Measurements from ENCODE around the gene TRMT10B.

The TRMT10B gene

DNA sequence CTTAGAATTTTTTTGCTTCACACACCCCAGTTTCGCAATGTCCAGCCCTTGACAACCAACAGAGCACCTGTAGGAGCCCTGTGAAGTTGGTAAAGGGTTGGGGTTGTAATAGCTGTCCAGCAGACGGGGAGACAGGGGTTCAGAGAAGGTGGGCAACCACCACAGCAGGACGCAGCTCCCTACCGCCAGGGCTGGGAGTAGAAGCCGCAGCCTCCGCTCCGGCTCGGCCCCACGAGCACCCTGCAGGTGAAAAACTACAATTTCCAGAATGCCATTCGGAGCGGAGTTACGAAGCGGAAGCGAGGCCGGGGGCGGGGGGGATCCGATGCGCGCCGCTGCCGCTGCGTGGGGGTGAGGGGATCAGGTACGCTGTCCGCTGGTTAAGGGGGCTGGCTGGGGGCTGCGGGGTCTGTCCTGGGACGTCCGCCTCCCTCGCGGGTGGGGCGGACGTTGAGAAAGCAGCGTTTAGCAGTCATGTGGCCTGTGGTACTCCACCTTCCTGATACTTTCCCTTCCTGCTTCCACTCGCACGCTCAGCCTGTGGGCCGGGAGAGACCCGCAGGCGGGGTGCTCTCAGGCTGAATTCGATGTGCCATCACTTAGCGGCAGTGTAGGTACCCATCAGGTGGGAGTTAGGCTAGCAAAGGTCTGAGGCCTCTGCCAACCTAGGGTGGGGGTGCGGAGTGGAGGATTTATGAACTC, at the start of gene TRMT10B:
Gene TRMT10B (plus strand): TSS at position 317 of the 702 bp plus-strand sequence. CDS start 8,127 bp downstream, outside the sequence.
- DNase-seq (ENCODE audit: low read depth in 2 of 2): peak; percentile 20 to 32

GRCh38 chr9:37705787-37706186, 47.8 kb upstream of the TRMT10B start:
- no peak for DNase-seq (ENCODE audit: low read depth in 2 of 2)

- no peak for DNase-seq (ENCODE audit: low read depth in 2 of 2)
These were observed 47.3 kb upstream of the TRMT10B start for GRCh38 chr9:37706290-37706689.

DNA sequence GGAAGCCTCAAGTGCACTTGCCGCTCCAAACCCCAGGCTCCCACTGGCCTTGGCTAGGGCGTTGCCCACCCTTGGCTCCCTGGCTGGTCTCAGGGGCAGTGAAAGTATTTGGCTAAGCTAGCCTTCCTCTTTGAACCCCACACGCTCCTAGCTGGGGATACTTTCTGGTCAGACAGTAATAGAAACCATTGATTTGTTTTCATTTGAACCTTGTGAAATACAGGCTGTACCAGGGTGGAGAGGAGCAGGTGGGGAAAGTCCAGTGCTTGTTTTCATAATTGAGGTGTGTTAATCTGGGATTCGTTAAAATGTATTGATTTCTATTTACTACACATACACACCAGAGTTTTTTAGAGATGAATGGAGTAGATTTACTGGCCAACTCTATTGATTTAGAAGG, 45.9 kb upstream of the TRMT10B start:
- DNase-seq (ENCODE audit: low read depth in 2 of 2): no peak

GRCh38 chr9:37710046-37710445, 43.6 kb upstream of the TRMT10B start:
- DNase-seq (ENCODE audit: low read depth in 2 of 2): no peak

DNA sequence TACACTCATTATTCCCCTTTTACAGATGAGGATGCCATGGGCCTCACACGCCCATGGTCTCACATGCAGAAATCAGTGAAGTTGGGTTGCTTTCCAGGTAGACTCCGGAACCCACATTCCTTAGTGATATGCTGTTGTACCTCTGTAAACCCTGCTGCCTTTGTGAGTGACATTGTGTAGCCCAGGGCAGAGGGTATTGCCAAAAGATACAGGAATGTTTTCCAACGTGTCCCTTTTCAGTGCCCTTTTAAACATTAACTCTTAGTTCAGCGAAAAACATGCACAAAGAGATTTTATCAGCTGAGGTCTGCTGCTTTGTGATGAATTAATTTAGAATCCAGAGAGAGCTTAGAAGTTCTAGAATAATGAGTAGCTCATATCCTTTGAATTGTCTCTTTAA, 38.3 kb upstream of the TRMT10B start:
- no peak for DNase-seq (ENCODE audit: low read depth in 2 of 2)

- DNase-seq (ENCODE audit: low read depth in 2 of 2): no peak
These were observed 37.6 kb upstream of the TRMT10B start for GRCh38 chr9:37715991-37716505.

DNA sequence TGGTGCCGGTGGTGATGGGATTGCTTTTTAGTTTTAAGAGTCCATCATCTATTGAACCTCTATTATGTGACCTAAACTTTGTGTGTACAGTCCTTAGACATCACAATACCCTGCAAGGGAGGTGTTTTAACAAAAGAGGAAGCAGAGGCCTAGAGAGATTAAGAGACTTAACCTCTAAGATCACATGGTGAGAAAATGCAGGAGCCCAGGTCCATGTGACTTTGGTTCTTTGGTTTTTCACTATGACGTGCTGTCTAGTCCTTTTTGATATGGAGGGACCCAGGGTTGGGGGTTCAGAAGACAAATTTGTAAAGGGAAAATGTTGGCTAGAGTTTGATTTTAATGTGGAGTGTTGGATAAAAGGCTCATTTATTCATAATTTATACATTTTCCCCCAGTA, 34.1 kb upstream of the TRMT10B start:
- no peak for DNase-seq (ENCODE audit: low read depth in 2 of 2)

DNA sequence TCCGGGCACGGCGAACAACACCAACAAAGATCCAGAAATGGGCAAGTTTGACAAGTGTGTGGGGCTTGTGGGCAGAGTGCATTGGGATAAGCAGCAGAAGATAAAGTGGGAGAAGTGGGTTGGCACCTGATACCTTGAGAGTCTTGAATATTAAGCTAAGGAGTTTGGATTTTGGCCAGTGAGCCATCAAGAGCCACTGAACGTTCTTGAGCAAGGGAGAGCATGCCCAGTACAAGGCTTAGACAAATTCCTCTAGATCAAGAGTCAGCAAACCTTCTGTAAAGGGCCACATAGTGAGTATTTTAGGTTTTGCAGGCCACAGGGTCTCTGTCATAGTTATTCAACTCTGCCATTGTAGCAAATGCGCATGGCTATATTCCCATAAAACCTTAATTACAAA, 26.6 kb upstream of the TRMT10B start:
- no peak for DNase-seq (ENCODE audit: low read depth in 2 of 2)

- DNase-seq (ENCODE audit: low read depth in 2 of 2): no peak
These were observed 24.1 kb upstream of the TRMT10B start for GRCh38 chr9:37729499-37729898.

- no peak for DNase-seq (ENCODE audit: low read depth in 2 of 2)
These were observed 23.3 kb upstream of the TRMT10B start for GRCh38 chr9:37730256-37730655.

DNA sequence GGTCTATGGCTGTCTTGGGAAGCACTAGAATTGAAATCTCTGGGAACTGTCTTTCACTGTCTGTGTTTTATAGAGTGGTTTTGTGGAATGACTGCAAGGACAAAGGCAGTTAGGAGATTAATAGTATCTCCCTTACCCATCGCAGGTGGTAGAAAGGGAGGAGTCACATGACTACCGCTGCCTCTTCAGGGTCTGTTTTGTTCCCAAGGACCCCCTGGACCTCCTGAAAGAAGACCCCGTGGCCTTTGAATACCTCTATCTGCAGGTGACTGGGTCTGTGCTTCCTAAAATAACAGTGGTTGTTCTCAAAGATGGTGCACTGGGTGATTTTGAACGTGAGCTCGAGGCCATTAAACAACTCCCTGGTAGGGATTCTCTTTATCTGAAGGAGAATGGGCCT, 22.8 kb upstream of the TRMT10B start:
- DNase-seq (ENCODE audit: low read depth in 2 of 2): no peak

DNA sequence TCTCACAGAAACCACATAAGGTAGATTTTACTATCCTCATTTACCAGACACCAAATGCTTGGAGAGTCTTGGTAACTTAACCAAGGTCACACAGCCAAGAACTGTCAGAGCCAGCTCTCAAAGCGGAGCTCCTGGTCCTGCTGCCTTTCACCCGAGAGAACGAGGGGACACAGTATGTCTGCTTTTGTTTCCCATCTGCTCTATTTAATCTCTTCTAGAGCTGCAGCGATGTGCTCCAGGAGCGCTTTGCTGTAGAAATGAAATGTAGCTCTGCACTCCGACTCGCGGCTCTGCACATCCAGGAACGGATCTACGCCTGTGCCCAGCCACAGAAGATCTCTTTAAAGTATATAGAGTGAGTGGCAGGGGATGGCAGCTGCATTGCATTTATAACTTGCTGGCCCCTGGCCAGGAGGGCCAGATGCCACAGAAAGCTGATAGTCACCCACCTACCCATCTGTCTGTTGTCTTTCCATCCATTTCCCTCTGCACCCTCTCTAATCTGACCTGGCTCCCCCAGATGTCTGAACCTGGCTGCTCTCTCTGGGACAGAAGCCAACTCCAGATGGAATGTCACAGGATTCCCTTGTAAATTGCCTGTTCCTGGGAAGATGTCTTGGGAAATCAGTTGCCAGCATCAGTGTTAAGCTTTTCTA, 21.4 kb upstream of the TRMT10B start:
- no peak for DNase-seq (ENCODE audit: low read depth in 2 of 2)

- DNase-seq (ENCODE audit: low read depth in 2 of 2): no peak
These were observed 20.7 kb upstream of the TRMT10B start for GRCh38 chr9:37732952-37733351.

DNA sequence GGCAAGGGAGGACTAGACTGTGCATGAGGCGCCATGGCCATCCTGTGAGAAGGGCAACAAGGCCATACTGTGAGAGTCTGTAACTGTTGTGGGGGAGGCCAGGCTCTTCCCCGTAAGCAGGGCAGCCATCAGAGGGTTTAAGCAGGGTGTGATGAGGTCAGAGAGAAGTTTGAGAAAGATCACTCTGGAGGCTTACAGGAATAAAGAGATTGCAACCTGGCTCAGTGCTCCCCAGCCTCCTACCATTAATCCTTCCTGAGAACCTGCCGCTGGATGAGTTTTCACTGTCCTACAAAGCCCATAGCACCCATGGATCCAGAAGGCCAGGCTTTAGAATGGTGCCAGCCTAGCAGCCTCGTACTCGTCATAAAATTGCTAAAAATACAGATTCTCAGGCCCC, 14.4 kb upstream of the TRMT10B start:
- DNase-seq (ENCODE audit: low read depth in 2 of 2): no peak

- no peak for DNase-seq (ENCODE audit: low read depth in 2 of 2)
These were observed 13.5 kb upstream of the TRMT10B start for GRCh38 chr9:37740128-37740527.

DNA sequence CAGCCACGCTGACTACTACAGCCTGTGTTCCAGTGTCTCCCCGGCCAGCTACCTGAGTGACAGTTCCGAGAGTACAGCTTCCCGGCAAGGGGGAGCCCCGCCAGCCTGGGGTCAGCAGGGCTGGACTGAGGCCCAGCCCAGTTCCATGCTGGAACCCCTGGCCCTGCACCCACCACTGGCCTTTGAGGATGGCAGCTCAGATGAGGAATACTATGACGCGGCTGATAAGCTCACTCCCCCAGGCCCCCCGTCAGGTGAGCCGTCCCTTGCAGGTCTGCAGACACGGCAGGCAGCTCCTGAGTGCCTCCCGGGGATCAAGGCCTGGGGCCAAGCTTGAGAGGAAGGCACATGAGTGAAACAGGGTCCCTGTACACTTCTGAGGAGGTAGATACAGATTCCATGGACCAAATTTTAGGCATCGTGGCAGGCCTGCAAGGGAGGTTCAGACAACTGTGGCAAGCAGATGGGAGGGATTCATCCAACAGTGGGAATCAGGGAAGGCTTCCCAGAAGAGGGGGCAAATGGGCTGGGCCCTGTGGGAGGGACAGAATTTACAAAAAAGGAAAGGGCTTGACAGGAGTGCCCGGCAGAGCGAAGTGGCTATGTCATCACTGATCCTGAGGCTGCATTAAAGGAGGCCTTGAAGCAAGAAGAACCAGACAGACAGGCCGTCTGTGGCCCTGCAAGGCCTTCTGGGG, 12.8 kb upstream of the TRMT10B start:
- no peak for DNase-seq (ENCODE audit: low read depth in 2 of 2)

DNA sequence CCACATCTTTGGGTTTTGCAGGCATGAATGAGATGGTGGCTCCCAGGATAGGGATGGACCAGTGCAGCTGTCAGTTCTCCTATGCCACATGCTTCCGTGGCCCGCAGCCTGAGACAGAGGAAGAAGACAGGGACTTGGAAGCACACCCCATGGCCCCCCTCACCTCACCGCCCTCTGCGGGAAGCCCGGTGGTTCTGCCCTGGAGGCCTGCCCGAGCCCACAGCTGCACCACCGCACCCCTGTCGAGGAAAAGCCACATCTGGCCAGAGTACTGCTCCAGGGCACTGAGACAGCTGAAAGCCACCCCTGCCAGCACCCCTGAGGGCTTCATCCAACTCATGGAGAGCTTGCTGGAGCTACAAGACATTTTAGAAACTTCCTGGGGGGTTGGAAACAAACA, 7.6 kb upstream of the TRMT10B start:
- DNase-seq (ENCODE audit: low read depth in 2 of 2): no peak

DNA sequence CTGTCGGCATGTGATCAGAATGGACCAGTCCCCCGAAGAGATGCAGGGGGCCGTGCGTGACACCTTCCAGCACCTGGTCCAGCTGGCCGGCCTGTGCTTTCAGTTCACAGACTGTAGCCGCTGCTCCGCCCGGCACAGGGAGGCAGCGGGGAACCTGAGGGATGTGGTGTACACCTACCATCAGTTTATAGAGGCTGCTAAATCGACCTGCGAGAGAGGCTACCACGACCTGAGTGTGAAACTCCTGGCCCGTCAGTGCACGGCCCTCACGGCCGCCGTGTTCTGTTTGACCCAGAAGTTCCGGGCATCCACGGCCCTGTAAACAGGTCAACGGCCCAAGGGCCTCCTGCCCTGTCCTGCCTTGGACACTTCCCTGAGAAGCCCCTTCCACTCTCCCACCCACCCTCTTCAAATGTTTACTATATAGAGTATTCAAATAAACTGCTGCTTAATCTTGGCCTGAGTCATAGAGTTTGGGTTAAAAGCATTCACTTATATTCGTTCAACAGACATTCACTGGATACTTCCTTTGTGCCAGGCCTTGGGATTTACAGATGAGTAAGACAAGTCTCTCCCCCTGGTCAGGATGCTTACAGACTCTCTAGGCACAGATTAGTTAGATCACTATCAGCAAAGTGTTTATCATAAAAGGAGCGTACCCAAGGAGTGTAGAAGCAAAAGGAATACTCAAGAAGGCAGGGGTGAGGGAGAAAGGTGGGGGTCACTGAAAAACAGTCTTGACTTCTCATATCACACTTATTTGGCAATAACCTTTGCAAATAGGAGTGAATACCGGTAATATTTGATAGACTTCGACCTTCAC, 6.9 kb upstream of the TRMT10B start:
- no peak for DNase-seq (ENCODE audit: low read depth in 2 of 2)

- DNase-seq (ENCODE audit: low read depth in 2 of 2): peak in 1 of 2 donors; percentile 14
These were observed 6.3 kb upstream of the TRMT10B start for GRCh38 chr9:37747271-37747753.

- DNase-seq (ENCODE audit: low read depth in 2 of 2): no peak
These were observed 4.5 kb upstream of the TRMT10B start for GRCh38 chr9:37749129-37749528.

DNA sequence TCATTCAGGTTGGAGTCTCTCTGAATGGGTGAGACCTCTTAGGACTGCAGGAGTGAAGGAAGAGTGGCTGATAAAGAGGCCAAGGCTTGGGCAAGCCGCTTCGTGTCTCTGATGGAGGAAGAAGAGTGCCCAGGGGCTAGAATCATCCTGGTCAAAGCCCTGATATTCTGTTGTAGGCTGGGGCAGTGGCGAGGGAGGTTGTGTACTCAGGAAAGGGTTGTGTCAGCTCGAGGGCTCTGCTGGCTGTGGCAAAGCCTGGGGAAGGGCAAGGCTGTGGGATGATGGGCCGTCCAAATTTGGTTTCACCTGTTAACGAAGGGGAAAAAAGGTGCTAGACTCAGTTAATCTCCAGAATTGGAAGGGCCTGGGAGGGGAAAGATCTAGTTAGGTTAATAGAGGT, 2.4 kb upstream of the TRMT10B start:
- DNase-seq (ENCODE audit: low read depth in 2 of 2): no peak

Data from stimulated activated CD8-positive, alpha-beta memory T cell treated with anti-CD3 and anti-CD28 coated beads, Interleukin-7, amount 100 ng/mL, for 1 hour (primary cell).